Measurements from ENCODE around the gene ELL.

DNA sequence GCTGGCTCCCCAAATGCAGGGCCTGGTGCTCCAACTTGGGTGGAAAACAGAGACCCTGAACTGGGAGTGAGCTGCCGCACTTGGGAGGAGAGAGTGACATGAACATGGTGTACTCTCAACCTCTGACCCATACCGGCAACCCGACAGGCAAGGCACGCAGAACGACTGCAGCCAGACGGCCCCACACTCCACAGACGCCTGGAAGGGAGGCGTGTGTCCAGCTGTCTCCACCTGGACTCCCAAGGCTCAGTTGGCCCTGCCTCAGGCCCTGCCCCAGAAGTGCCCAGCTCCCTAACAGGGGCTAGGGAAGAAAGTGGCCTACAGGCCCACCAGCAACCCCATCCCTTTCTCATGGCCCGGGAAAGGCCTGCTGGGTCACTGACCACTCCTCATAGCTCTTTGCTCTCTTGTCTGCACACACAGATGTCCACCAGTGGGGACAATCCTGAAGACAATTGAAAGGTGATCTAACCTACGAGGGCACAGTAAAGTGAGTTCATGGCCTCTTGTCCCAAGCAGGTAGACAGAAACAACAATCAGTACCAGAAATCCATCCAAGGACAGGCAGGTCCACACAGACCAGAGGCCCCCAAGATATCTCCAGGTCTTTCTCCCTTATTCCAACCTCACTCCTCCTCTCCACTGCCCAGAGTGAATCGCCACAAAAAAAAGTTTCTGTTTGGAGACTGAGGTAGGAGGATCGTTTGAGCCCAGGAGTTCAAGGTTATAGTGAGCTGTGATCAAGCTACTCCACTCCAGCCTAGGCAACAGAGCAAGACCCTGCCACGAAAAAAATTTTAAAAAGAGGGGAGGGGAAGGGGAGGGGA, 28.2 kb downstream of the ELL start:
- TF ChIP-seq, protein P1, sequence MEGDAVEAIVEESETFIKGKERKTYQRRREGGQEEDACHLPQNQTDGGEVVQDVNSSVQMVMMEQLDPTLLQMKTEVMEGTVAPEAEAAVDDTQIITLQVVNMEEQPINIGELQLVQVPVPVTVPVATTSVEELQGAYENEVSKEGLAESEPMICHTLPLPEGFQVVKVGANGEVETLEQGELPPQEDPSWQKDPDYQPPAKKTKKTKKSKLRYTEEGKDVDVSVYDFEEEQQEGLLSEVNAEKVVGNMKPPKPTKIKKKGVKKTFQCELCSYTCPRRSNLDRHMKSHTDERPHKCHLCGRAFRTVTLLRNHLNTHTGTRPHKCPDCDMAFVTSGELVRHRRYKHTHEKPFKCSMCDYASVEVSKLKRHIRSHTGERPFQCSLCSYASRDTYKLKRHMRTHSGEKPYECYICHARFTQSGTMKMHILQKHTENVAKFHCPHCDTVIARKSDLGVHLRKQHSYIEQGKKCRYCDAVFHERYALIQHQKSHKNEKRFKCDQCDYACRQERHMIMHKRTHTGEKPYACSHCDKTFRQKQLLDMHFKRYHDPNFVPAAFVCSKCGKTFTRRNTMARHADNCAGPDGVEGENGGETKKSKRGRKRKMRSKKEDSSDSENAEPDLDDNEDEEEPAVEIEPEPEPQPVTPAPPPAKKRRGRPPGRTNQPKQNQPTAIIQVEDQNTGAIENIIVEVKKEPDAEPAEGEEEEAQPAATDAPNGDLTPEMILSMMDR (IDR thresholded peaks at IDR 0.05), result no peak
- no peak for TF ChIP-seq ZFX (IDR thresholded peaks at IDR 0.05; ENCODE audit: borderline replicate concordance)
